SH-SY5Y (cell line): ENCODE measurements around the gene C1QL1.

Source experiments
- GATA2 ChIP-seq: IDR thresholded peaks from 2 replicates; pipeline ENCODE4 v1.6.1; 2011; ENCODE audit warnings: mild to moderate bottlenecking, low read depth, low read length
- GATA3 ChIP-seq: IDR thresholded peaks from 2 replicates; pipeline ENCODE4 v1.6.1; 2011; ENCODE audit warnings: low read depth, mild to moderate bottlenecking, low read length, moderate library complexity

- TF ChIP-seq GATA2 (no peak), GATA3 (no peak)
These were observed 2.4 kb downstream of the C1QL1 start for GRCh38 chr17:44965481-44966234.
